Measurements from ENCODE around the gene PHACTR2.
A peak's percentile ranks its signal among the peaks of the same experiment; 100 is the strongest.
"Not testable (repeated sequence)": the region's sequence is repeated elsewhere in the genome, so short reads cannot be mapped to it uniquely, and the experiment has no call there.

PHACTR2 gene

GRCh38 chr6:143738072-143738690 is 60.4 kb downstream of the PHACTR2 start:
- H3K27me3 Mint-ChIP-seq; H3K4me3 Mint-ChIP-seq; H3K9me3 Mint-ChIP-seq (ENCODE audit: low read depth); H3K27ac Mint-ChIP-seq; H3K4me1 Mint-ChIP-seq (ENCODE audit: low read depth): not testable (repeated sequence)
- H3K36me3 Mint-ChIP-seq: peaks cover 12% of the 10 kb centered on the region

GRCh38 chr6:143739341-143739851 is 61.6 kb downstream of the PHACTR2 start:
- Mint-ChIP-seq H3K9me3 (ENCODE audit: low read depth) (no peaks in the 10 kb centered on the region), H3K27me3 (no peaks in the 10 kb centered on the region), H3K4me3 (no peak overlapping the region), H3K4me1 (ENCODE audit: low read depth) (peaks cover 4% of the 10 kb centered on the region), H3K36me3 (peaks cover 11% of the 10 kb centered on the region), H3K27ac (no peak overlapping the region)

- no peak overlapping the region for H3K27ac Mint-ChIP-seq
- H3K4me1 Mint-ChIP-seq (ENCODE audit: low read depth): peaks cover 3% of the 10 kb centered on the region
- peaks cover 11% of the 10 kb centered on the region for H3K36me3 Mint-ChIP-seq
- H3K9me3 Mint-ChIP-seq (ENCODE audit: low read depth): no peaks in the 10 kb centered on the region
- no peaks in the 10 kb centered on the region for H3K27me3 Mint-ChIP-seq
- no peak overlapping the region for H3K4me3 Mint-ChIP-seq
Measured at GRCh38 chr6:143740213-143740612, 62.4 kb downstream of the PHACTR2 start.

GRCh38 chr6:143741480-143741879 is 63.7 kb downstream of the PHACTR2 start:
- Mint-ChIP-seq H3K27me3 (no peaks in the 10 kb centered on the region), H3K4me3 (no peak overlapping the region), H3K36me3 (peaks cover 11% of the 10 kb centered on the region), H3K4me1 (ENCODE audit: low read depth) (peaks cover 3% of the 10 kb centered on the region), H3K9me3 (ENCODE audit: low read depth) (no peaks in the 10 kb centered on the region), H3K27ac (no peak overlapping the region)

- Mint-ChIP-seq H3K27ac (no peak overlapping the region), H3K36me3 (peaks cover 11% of the 10 kb centered on the region), H3K27me3 (no peaks in the 10 kb centered on the region), H3K9me3 (ENCODE audit: low read depth) (no peaks in the 10 kb centered on the region), H3K4me3 (no peak overlapping the region), H3K4me1 (ENCODE audit: low read depth) (peaks cover 3% of the 10 kb centered on the region)
Measured at GRCh38 chr6:143742070-143742954, 64.5 kb downstream of the PHACTR2 start.

- Mint-ChIP-seq H3K36me3 (peaks cover 9% of the 10 kb centered on the region), H3K9me3 (ENCODE audit: low read depth) (no peaks in the 10 kb centered on the region), H3K27ac (no peak overlapping the region), H3K27me3 (no peaks in the 10 kb centered on the region), H3K4me1 (ENCODE audit: low read depth) (peaks cover 3% of the 10 kb centered on the region), H3K4me3 (no peak overlapping the region)
Measured at GRCh38 chr6:143742955-143743255, 65.1 kb downstream of the PHACTR2 start.

GRCh38 chr6:143743301-143744166 is 65.8 kb downstream of the PHACTR2 start:
- Mint-ChIP-seq H3K9me3 (ENCODE audit: low read depth) (no peaks in the 10 kb centered on the region), H3K27me3 (no peaks in the 10 kb centered on the region), H3K27ac (no peak overlapping the region), H3K4me3 (no peak overlapping the region), H3K36me3 (peaks cover 9% of the 10 kb centered on the region), H3K4me1 (ENCODE audit: low read depth) (peaks cover 3% of the 10 kb centered on the region)

- no peaks in the 10 kb centered on the region for H3K27me3 Mint-ChIP-seq
- no peak overlapping the region for H3K27ac Mint-ChIP-seq
- H3K4me3 Mint-ChIP-seq: no peak overlapping the region
- no peaks in the 10 kb centered on the region for H3K9me3 Mint-ChIP-seq (ENCODE audit: low read depth)
- peaks cover 6% of the 10 kb centered on the region for H3K36me3 Mint-ChIP-seq
- H3K4me1 Mint-ChIP-seq (ENCODE audit: low read depth): peaks cover 1% of the 10 kb centered on the region
Measured at GRCh38 chr6:143744551-143745165, 66.9 kb downstream of the PHACTR2 start.

GRCh38 chr6:143745166-143746133 is 67.7 kb downstream of the PHACTR2 start:
- no peaks in the 10 kb centered on the region for H3K4me1 Mint-ChIP-seq (ENCODE audit: low read depth)

GRCh38 chr6:143746202-143747119 is 68.7 kb downstream of the PHACTR2 start:
- Mint-ChIP-seq H3K36me3 (peaks cover 6% of the 10 kb centered on the region), H3K4me3 (no peak overlapping the region), H3K27me3 (no peaks in the 10 kb centered on the region), H3K4me1 (ENCODE audit: low read depth) (no peaks in the 10 kb centered on the region), H3K27ac (no peak overlapping the region), H3K9me3 (ENCODE audit: low read depth) (no peaks in the 10 kb centered on the region)

More at GRCh38 chr6:143745166-143746133, 67.7 kb downstream of the PHACTR2 start:
- Mint-ChIP-seq H3K36me3 (peaks cover 6% of the 10 kb centered on the region), H3K4me3 (no peak overlapping the region), H3K27ac (no peak overlapping the region), H3K9me3 (ENCODE audit: low read depth) (no peaks in the 10 kb centered on the region), H3K27me3 (no peaks in the 10 kb centered on the region)

- Mint-ChIP-seq H3K4me3 (no peak overlapping the region), H3K9me3 (ENCODE audit: low read depth) (no peaks in the 10 kb centered on the region), H3K36me3 (peaks cover 3% of the 10 kb centered on the region), H3K4me1 (ENCODE audit: low read depth) (no peaks in the 10 kb centered on the region), H3K27ac (no peak overlapping the region), H3K27me3 (no peaks in the 10 kb centered on the region)
Measured at GRCh38 chr6:143747347-143747842, 69.6 kb downstream of the PHACTR2 start.

GRCh38 chr6:143749891-143750290 is 72.1 kb downstream of the PHACTR2 start:
- no peak overlapping the region for H3K27ac Mint-ChIP-seq
- no peaks in the 10 kb centered on the region for H3K27me3 Mint-ChIP-seq
- no peaks in the 10 kb centered on the region for H3K9me3 Mint-ChIP-seq (ENCODE audit: low read depth)
- H3K4me3 Mint-ChIP-seq: no peak overlapping the region
- peaks cover 3% of the 10 kb centered on the region for H3K36me3 Mint-ChIP-seq
- H3K4me1 Mint-ChIP-seq (ENCODE audit: low read depth): no peaks in the 10 kb centered on the region

GRCh38 chr6:143750877-143751276 is 73.1 kb downstream of the PHACTR2 start:
- peak overlapping the region; percentile 64 for H3K27ac Mint-ChIP-seq
- no peaks in the 10 kb centered on the region for H3K4me1 Mint-ChIP-seq (ENCODE audit: low read depth)
- H3K9me3 Mint-ChIP-seq (ENCODE audit: low read depth): no peaks in the 10 kb centered on the region
- no peaks in the 10 kb centered on the region for H3K27me3 Mint-ChIP-seq
- peaks cover 5% of the 10 kb centered on the region for H3K36me3 Mint-ChIP-seq
- H3K4me3 Mint-ChIP-seq: no peak overlapping the region

Data from activated naive CD8-positive, alpha-beta T cell (primary cell).